Measurements from ENCODE around the gene SRGAP1. TPM values are rescaled to one million over a fixed set of nuclear protein-coding genes. Genes with fewer than 3 reads are reported as not detected.

Gene SRGAP1
- polyA plus RNA-seq, 1 experiment = 24.9 TPM

- ChIA-PET CTCF (no interaction called here), POLR2A (interaction anchor here (0.7 to 1.0 kb wide), 2 partner anchors 23 to 582 kb away, joined by 3 read pairs; partner anchors contain the start of gene XPOT)
- peak overlapping the region; percentile 62 for H3K4me3 ChIP-seq (ENCODE audit: low read depth, low read length)
- H3K9me3 ChIP-seq (ENCODE audit: control insufficient read depth, insufficient read depth, low read length) = peaks cover 12% of the 10 kb centered on the region
- DNase-seq (ENCODE audit: low read depth, low spot score) = no peak
- peak overlapping the region; percentile 82 for H3K27ac ChIP-seq (ENCODE audit: low read depth, low read length)
- H3K27me3 ChIP-seq (ENCODE audit: control insufficient read depth, insufficient read depth, low read length) = no peaks in the 10 kb centered on the region
- no peak for TF ChIP-seq CTCF (IDR thresholded peaks at IDR 0.05; ENCODE audit: low read depth, low read length)
Measured at GRCh38 chr12:63821781-63822251, 22.7 kb upstream of the SRGAP1 start.

- peak; percentile 63 for DNase-seq (ENCODE audit: low read depth, low spot score)
- no peak for TF ChIP-seq CTCF (IDR thresholded peaks at IDR 0.05; ENCODE audit: low read depth, low read length)
- Histone ChIP-seq H3K27ac (ENCODE audit: low read depth, low read length) (peak overlapping the region; percentile 82), H3K4me3 (ENCODE audit: low read depth, low read length) (peak overlapping the region; percentile 62), H3K27me3 (ENCODE audit: control insufficient read depth, insufficient read depth, low read length) (no peaks in the 10 kb centered on the region), H3K9me3 (ENCODE audit: control insufficient read depth, insufficient read depth, low read length) (peaks cover 12% of the 10 kb centered on the region)
- ChIA-PET POLR2A (interaction anchor here (0.7 to 1.0 kb wide), 3 partner anchors 22 to 582 kb away, joined by 3 read pairs; partner anchors contain the start of genes SRGAP1 and XPOT), CTCF (interaction anchor here (0.6 to 1.3 kb wide), 5 partner anchors 11 to 568 kb away, joined by 3 to 5 read pairs (median 4); partner anchors contain the start of gene C12orf56)
Measured at GRCh38 chr12:63822352-63822751, 22.1 kb upstream of the SRGAP1 start.

- Histone ChIP-seq H3K27me3 (ENCODE audit: control insufficient read depth, insufficient read depth, low read length) (no peaks in the 10 kb centered on the region), H3K9me3 (ENCODE audit: control insufficient read depth, insufficient read depth, low read length) (peaks cover 12% of the 10 kb centered on the region), H3K27ac (ENCODE audit: low read depth, low read length) (no peak overlapping the region), H3K4me3 (ENCODE audit: low read depth, low read length) (no peak overlapping the region)
- TF ChIP-seq CTCF (IDR thresholded peaks at IDR 0.05; ENCODE audit: low read depth, low read length) = no peak
- DNase-seq (ENCODE audit: low read depth, low spot score) = no peak
- CTCF ChIA-PET = interaction anchor here (0.5 to 1.3 kb wide), 6 partner anchors 10 to 567 kb away, joined by 3 to 5 read pairs (median 4); partner anchors contain the start of gene C12orf56
- POLR2A ChIA-PET = interaction anchor here (1.0 kb wide), 1 partner anchor 581 kb away, joined by 3 read pairs; the partner anchor contains the start of gene XPOT
Measured at GRCh38 chr12:63823040-63823439, 21.5 kb upstream of the SRGAP1 start.

GRCh38 chr12:63826006-63826585 lies 18.4 kb upstream of the SRGAP1 start:
- H3K27me3 ChIP-seq (ENCODE audit: control insufficient read depth, insufficient read depth, low read length) = no peaks in the 10 kb centered on the region
- ChIA-PET CTCF (interaction anchor here (0.6 to 4.1 kb wide), 29 partner anchors 9 to 661 kb away, joined by 3 to 47 read pairs (median 4); partner anchors contain the start of gene C12orf56), POLR2A (no interaction called here)
- no peak overlapping the region for H3K4me3 ChIP-seq (ENCODE audit: low read depth, low read length)
- H3K9me3 ChIP-seq (ENCODE audit: control insufficient read depth, insufficient read depth, low read length) = peaks cover 15% of the 10 kb centered on the region
- no peak overlapping the region for H3K27ac ChIP-seq (ENCODE audit: low read depth, low read length)
- peak; percentile 59 for DNase-seq (ENCODE audit: low read depth, low spot score)
- TF ChIP-seq CTCF (IDR thresholded peaks at IDR 0.05; ENCODE audit: low read depth, low read length) = peak; percentile 92

GRCh38 chr12:63828867-63829266 lies 15.6 kb upstream of the SRGAP1 start:
- no peak for DNase-seq (ENCODE audit: low read depth, low spot score)
- H3K27ac ChIP-seq (ENCODE audit: low read depth, low read length) = no peak overlapping the region
- ChIA-PET POLR2A (no interaction called here), CTCF (no interaction called here)
- no peaks in the 10 kb centered on the region for H3K27me3 ChIP-seq (ENCODE audit: control insufficient read depth, insufficient read depth, low read length)
- H3K4me3 ChIP-seq (ENCODE audit: low read depth, low read length) = no peak overlapping the region
- no peak for TF ChIP-seq CTCF (IDR thresholded peaks at IDR 0.05; ENCODE audit: low read depth, low read length)
- peaks cover 7% of the 10 kb centered on the region; the same call in 1 of the 2 replicates for H3K9me3 ChIP-seq (ENCODE audit: control insufficient read depth, insufficient read depth, low read length)

Measured in AG04450 (cell line).